Activated naive CD4-positive, alpha-beta T cell treated with anti-CD3 and anti-CD28 coated beads, Interleukin-2, amount 10 ng/mL, durations not matched to agents 7 days and 5 days (primary cell): ENCODE measurements around the gene SLC25A34.

Source experiments
- CTCF ChIA-PET: fragments of 350-600 bp; sonication (Branson Sonifier 250); formaldehyde crosslinking; loops from one replicate; lab custom pipeline; 2021; ENCODE audit warnings: antibody characterized with exemption; lab: Charles Lee
- DNase-seq: peaks from one replicate; pipeline ENCODE4 v3.0.0-alpha.2; 2020
- H3K27ac Mint-ChIP-seq: one replicate; pipeline ENCODE4 v1.8.0; 2021; ENCODE audit warnings: mild to moderate bottlenecking, moderate library complexity, mixed read lengths
- H3K27me3 Mint-ChIP-seq: one replicate; pipeline ENCODE4 v1.8.0; 2021; ENCODE audit warnings: mild to moderate bottlenecking, mixed read lengths
- H3K36me3 Mint-ChIP-seq: one replicate; pipeline ENCODE4 v1.8.0; 2021; ENCODE audit warnings: mixed read lengths
- H3K4me1 Mint-ChIP-seq: one replicate; pipeline ENCODE4 v1.8.0; 2021; ENCODE audit warnings: mixed read lengths
- H3K4me3 Mint-ChIP-seq: one replicate; pipeline ENCODE4 v1.8.0; 2021; ENCODE audit warnings: mild to moderate bottlenecking, moderate library complexity, mixed read lengths
- H3K9me3 Mint-ChIP-seq: one replicate; pipeline ENCODE4 v1.8.0; 2021; ENCODE audit warnings: mixed read lengths

SLC25A34 gene

DNA sequence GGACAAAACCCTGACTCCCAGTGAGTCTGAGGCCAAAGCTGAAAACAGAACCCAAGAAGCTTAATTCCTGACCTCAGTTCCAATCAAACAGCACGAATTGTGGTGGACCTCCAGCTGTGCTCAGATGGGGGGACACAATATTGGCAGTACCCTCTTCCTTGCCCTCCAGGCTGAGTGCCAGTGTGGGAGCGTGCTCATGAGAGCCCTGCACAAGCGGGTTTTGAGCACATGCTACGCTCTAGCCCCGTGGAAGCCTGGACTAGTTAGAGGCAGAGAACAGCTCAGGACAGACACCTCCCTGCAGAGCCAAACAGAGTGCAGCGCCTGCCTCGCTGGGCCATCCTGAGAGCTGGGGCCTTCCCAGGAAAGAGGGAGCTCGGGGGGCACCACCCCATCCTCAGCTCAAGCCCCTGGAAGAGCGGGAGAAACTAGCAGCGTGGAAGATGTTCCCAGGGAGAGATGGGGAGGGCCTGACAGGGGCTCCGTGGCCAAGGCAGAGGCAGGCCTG lies 2.8 kb upstream of the SLC25A34 start:
- CTCF ChIA-PET, result interaction anchor here (1.3 kb wide), 1 partner anchor 137 kb away, joined by 3 read pairs; no protein-coding TSS in a partner anchor
- no peaks in the 10 kb centered on the region for H3K27me3 Mint-ChIP-seq
- DNase-seq, result no peak
- H3K36me3 Mint-ChIP-seq, result peaks cover 14% of the 10 kb centered on the region
- H3K27ac Mint-ChIP-seq, result no peak overlapping the region
- no peaks in the 10 kb centered on the region for H3K4me1 Mint-ChIP-seq
- no peak overlapping the region for H3K4me3 Mint-ChIP-seq
- H3K9me3 Mint-ChIP-seq, result no peaks in the 10 kb centered on the region

DNA sequence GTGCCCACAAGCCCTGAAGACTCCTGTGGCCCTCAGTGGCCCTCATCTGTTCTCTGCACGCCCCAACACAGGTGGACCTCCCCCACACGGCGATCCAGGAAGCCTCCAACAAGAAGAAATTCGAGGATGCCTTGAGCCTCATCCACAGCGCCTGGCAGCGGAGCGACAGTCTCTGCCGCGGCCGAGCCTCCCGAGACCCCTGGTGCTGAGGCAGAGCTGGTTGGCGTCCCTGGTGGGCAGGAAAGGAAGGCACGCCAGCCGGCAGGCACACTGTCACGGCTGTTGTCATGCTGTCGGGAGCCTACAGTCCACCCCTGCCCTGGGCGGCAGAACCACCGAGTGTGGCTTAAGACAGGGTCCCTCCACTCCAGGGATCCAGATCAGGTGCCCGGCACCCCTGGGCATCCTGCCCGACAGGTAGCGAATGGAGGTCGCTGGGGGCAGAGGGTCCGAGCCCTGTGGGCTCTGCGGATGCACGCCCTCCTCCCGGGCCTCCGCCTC lies 2.3 kb upstream of the SLC25A34 start:
- no peak overlapping the region for H3K27ac Mint-ChIP-seq
- H3K36me3 Mint-ChIP-seq, result peaks cover 13% of the 10 kb centered on the region
- CTCF ChIA-PET, result no interaction called here
- H3K4me3 Mint-ChIP-seq, result no peak overlapping the region
- no peaks in the 10 kb centered on the region for H3K27me3 Mint-ChIP-seq
- no peaks in the 10 kb centered on the region for H3K4me1 Mint-ChIP-seq
- DNase-seq, result no peak
- H3K9me3 Mint-ChIP-seq, result no peaks in the 10 kb centered on the region

DNA sequence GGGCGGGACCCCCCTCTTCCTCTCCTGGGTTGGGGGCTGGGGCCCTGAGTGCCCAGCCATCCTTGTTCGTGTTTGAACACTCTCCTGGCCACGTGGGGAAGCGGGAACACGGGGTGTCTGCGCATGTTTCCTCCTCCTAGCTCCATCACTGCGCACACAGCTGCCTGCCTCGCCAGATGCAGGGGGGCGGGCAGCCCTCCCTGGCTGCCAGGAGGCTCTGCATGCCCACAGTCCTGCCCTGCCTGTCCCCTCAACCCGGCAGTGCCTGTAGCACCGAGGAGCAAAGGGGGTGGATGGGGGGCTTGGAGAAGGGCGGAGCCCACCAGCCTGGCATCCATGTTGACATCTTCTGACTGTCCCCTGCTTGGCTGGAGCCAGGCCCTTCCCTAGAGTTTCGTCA lies 1.8 kb upstream of the SLC25A34 start:
- H3K4me1 Mint-ChIP-seq, result no peaks in the 10 kb centered on the region

DNA sequence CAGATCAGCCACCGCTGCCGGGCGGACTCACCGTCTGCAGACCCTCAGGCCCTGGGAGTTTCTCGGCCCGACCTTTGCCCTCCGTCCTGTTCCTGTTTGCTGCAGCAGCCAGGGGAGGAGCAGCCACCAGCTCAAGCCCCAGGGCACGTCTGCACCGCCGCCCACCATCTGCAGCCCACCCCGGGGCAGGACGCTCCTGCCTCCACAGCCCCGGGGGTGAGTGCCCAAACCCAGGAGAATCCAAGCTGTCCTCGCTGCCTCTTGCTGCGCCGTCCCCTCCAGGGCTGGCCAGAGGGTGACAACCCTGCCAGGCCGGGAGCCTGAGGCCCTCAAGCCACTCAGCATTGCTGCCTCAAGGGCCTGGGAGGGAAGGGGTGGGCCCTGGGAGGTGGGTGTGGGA lies 1.2 kb upstream of the SLC25A34 start:
- peaks cover 6% of the 10 kb centered on the region for H3K36me3 Mint-ChIP-seq
- CTCF ChIA-PET, result no interaction called here
- no peaks in the 10 kb centered on the region for H3K9me3 Mint-ChIP-seq
- no peaks in the 10 kb centered on the region for H3K27me3 Mint-ChIP-seq
- no peak for DNase-seq
- no peak overlapping the region for H3K27ac Mint-ChIP-seq
- H3K4me3 Mint-ChIP-seq, result no peak overlapping the region
- no peaks in the 10 kb centered on the region for H3K4me1 Mint-ChIP-seq

More for the DNA sequence above, 1.8 kb upstream of the SLC25A34 start:
- Mint-ChIP-seq H3K9me3 (no peaks in the 10 kb centered on the region), H3K27ac (no peak overlapping the region), H3K27me3 (no peaks in the 10 kb centered on the region), H3K36me3 (peaks cover 10% of the 10 kb centered on the region), H3K4me3 (no peak overlapping the region)
- no peak for DNase-seq
- CTCF ChIA-PET, result no interaction called here

DNA sequence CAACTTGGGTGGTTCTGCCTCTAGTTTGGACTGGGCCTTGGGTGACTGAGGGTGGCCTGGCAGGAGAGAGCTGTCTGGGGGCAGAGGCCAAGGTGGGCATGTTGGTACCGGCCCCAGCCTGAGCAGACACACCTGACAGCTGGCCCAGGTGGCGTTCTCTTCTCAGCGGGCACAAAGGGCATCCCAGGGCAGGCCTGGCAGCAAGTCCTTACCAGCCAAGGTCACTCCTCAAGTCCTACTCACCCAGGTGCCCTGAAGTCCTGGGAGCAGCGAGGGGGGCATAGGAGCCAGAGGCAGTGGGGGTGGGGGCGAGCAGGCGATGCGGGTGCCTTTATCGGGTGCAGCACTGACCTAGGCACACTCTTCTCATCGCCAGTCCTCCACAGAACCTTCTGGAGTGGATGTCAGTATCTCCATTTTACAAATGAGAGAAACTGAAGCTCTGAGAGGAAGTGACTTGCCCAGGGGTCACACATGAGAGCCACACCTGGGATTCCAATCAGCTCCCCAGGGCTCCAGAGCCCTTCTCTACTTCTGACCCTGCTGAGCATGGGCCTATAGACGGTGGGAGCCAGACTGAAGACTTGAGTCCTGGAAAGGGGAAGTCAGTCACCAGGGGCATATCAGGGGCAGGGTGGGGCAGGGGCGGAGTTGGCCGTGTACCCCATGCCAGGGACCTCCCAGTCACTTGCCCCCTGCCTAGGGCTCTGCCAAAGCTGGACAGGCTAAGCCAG lies 587 bp upstream of the SLC25A34 start:
- Mint-ChIP-seq H3K27me3 (no peaks in the 10 kb centered on the region), H3K36me3 (peaks cover 6% of the 10 kb centered on the region), H3K27ac (no peak overlapping the region), H3K4me3 (no peak overlapping the region), H3K4me1 (no peaks in the 10 kb centered on the region), H3K9me3 (no peaks in the 10 kb centered on the region)
- CTCF ChIA-PET, result no interaction called here
- DNase-seq, result no peak

DNA sequence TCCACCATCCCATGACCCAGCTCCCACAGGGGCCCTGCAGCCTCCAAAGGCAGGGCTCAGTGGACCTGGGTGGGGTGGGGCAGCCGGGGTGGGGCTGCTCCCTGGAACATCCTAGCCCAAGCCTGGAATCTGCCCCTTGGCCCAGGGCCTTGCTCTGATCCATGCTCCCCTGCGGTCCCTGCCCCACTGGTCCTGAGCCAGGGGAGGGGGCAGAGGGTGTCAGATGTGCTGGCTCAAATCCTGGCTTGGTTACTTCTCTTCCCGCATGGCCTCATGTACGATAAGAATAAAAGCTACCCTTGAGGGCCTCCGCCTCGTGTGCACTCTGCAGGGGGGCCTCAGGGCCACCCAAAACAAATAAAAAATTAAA lies 819 bp downstream of the SLC25A34 start:
- Mint-ChIP-seq H3K4me1 (peaks cover 7% of the 10 kb centered on the region), H3K27me3 (peaks cover 6% of the 10 kb centered on the region), H3K4me3 (no peak overlapping the region)

DNA sequence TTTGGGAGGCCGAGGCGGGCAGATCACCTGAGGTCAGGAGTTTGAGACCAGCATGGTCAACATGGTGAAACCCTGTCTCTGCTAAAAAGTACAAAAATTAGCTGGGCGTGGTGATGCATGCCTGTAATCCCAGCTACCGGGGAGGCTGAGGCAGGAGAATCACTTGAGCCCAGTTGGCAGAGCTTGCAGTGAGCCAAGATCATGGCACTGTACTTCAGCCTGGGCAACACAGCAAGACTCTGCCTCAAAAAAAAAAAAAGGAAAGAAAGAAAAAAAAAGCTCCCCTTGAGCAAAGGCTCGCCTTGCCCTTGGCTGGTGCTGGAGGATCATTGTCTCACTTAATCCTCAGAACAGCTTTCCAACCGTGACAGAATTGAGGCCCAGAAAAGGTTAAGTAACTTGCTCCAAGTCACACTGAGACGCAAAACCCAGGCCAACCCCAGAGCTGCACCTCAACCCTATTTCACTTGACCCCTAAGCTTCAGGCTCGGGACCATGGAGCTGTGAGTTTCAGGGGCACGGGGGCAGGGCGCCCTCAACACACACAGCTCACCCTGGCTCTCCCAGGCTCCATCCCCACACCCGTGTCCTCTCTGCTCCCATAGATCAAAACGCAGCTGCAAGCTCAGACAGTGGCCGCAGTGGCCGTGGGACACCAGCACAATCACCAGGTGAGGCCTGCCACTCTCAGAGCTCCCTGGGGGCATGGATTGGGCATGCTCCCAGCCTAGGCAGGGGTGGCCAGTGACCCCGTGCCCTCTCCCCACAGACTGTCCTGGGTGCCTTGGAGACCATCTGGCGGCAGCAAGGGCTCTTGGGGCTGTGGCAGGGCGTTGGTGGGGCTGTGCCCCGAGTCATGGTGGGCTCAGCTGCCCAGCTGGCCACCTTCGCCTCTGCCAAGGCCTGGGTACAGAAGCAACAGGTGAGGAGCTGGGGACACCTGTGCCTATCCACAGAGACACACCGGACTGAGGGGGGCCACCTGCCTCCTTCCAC lies 1.6 kb downstream of the SLC25A34 start:
- CTCF ChIA-PET, result interaction anchor here (1.1 to 5.7 kb wide), 2 partner anchors 54 to 143 kb away, joined by 3 to 60 read pairs; no protein-coding TSS in a partner anchor
- Mint-ChIP-seq H3K27me3 (peaks cover 6% of the 10 kb centered on the region), H3K36me3 (peaks cover 1% of the 10 kb centered on the region), H3K27ac (no peak overlapping the region), H3K4me1 (peaks cover 7% of the 10 kb centered on the region), H3K9me3 (no peaks in the 10 kb centered on the region), H3K4me3 (no peak overlapping the region)
- no peak for DNase-seq

More for the DNA sequence above, 819 bp downstream of the SLC25A34 start:
- CTCF ChIA-PET, result interaction anchor here (5.7 kb wide), 1 partner anchor 142 kb away, joined by 60 read pairs; no protein-coding TSS in a partner anchor
- Mint-ChIP-seq H3K36me3 (peaks cover 6% of the 10 kb centered on the region), H3K27ac (no peak overlapping the region), H3K9me3 (no peaks in the 10 kb centered on the region)
- no peak for DNase-seq

DNA sequence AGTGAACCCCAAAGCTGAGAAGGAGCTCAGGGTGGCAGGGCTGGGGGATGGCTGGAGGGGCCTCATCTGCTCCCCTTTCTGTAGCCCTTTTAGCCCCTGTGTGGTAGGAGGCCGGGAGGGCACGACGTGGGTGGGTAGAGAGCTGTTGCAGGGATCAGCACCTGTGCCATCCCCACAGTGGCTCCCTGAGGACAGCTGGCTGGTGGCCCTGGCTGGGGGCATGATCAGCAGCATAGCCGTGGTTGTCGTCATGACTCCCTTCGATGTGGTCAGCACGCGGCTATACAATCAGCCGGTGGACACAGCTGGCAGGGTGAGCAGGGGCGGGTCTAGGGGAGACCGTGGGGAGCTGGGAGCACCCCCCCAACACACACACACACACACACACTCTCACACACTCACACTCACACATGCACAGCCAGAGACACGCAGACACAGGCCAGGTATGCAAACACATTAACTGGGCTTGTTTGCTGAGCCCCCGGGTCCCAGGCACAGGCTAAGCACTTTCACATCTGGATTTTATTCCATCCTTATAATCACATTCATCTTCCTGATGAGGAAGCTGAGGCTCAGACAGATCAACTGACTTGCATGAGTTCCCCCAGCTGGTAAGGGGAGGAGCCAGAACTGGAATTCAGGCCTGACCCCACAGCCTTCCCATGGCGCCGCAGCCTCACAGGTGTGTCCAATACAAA lies 2.5 kb downstream of the SLC25A34 start:
- no peaks in the 10 kb centered on the region for H3K9me3 Mint-ChIP-seq
- CTCF ChIA-PET, result interaction anchor here (5.7 kb wide), 1 partner anchor 144 kb away, joined by 60 read pairs; no protein-coding TSS in a partner anchor
- H3K4me3 Mint-ChIP-seq, result no peak overlapping the region
- peaks cover 6% of the 10 kb centered on the region for H3K27me3 Mint-ChIP-seq
- DNase-seq, result no peak
- peaks cover 7% of the 10 kb centered on the region for H3K4me1 Mint-ChIP-seq
- no peak overlapping the region for H3K27ac Mint-ChIP-seq
- no peaks in the 10 kb centered on the region for H3K36me3 Mint-ChIP-seq

DNA sequence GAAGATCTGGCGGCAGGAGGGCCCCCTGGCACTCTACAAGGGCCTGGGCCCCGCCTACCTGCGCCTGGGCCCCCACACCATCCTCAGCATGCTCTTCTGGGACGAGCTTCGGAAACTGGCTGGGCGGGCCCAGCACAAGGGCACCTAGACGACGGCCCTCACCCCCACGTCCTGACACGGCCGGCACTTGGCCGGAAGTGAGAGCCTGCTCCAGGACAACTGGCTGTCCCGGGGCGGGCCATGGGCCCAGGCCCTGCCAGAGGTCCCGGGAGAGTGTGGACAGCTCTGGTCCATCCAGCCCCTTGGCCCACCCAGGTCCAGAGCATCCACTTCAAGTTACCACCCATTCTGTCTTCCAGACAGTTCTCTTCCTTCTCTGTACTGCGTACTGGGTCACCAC lies 3.2 kb downstream of the SLC25A34 start:
- Mint-ChIP-seq H3K4me1 (peaks cover 7% of the 10 kb centered on the region), H3K27me3 (peaks cover 6% of the 10 kb centered on the region), H3K9me3 (no peaks in the 10 kb centered on the region), H3K4me3 (no peak overlapping the region), H3K27ac (no peak overlapping the region), H3K36me3 (no peaks in the 10 kb centered on the region)
- DNase-seq, result no peak
- CTCF ChIA-PET, result interaction anchor here (1.3 to 5.7 kb wide), 3 partner anchors 17 to 145 kb away, joined by 3 to 60 read pairs (median 6); no protein-coding TSS in a partner anchor

DNA sequence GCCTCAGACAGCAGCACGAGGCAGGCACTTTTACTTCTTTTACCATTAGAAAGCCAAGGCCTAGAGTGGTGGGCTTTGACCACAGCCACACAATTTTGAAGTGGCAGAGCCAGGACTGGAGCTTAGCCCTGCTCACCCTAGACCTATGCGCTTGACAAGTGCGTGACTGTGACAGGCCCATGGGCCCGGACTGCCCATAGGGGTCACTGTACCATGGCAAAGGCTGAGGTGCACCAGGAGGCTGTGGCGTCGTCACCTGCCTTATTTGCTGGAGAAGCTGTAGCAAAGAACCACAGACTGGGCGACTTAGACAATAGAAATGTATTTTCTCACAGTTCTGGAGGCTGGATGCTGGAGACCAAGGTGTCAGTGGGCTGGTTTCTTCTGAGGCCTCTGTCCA lies 3.7 kb downstream of the SLC25A34 start:
- CTCF ChIA-PET, result interaction anchor here (1.3 to 5.7 kb wide), 4 partner anchors 16 to 145 kb away, joined by 3 to 60 read pairs (median 5); no protein-coding TSS in a partner anchor
- H3K9me3 Mint-ChIP-seq, result no peaks in the 10 kb centered on the region
- no peak overlapping the region for H3K4me3 Mint-ChIP-seq
- peaks cover 7% of the 10 kb centered on the region for H3K4me1 Mint-ChIP-seq
- no peak for DNase-seq
- no peaks in the 10 kb centered on the region for H3K36me3 Mint-ChIP-seq
- H3K27ac Mint-ChIP-seq, result no peak overlapping the region
- H3K27me3 Mint-ChIP-seq, result peaks cover 10% of the 10 kb centered on the region

DNA sequence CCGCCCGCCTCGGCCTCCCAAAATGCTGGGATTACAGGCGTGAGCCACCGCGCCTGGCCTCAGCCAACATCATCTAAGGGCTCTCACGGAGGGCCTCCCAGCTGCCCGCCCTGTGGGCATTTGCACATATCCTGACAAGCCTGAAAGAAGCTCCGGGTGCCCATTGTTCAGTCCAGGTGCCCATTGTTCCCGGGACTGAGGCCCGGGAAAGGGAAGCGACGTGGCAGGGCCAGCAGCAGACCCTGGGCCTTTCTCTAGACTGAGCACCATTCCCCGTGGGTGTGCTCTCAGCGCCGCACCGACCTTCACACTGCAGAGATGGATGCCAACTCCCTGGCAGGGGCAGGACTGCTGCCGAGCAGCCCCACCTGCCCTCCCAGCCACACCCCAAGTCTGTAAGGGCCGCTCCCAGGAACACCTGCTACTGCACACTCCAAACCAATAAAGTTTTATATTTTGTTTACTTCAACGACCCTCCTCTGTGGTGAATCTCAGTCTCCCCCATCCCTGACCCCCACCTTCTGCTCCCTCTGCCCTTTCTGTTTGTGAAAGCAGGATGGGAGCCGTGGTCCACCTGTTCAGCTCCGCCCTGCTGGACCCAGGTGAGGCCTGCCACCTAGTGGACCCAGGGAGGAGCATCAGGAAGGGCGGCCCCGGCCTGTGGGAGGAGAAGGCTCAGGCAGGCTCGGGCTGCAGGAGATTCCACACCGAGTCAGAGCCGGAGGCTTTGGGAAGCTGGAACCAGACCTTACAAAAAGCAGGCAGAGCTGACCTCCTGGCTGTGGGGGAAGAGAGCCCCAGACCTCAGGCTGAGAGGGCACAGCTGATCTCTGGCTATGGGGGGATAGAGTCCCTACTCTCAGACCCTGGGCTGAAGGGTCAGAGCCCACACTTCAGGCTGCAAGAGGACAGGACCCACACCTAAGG lies 5.1 kb downstream of the SLC25A34 start:
- Mint-ChIP-seq H3K27me3 (peaks cover 18% of the 10 kb centered on the region), H3K4me1 (peaks cover 7% of the 10 kb centered on the region), H3K4me3 (no peak overlapping the region), H3K9me3 (no peaks in the 10 kb centered on the region), H3K27ac (no peak overlapping the region), H3K36me3 (no peaks in the 10 kb centered on the region)
- peak; percentile 84 for DNase-seq
- CTCF ChIA-PET, result interaction anchor here (0.7 to 5.7 kb wide), 12 partner anchors 10 to 152 kb away, joined by 3 to 60 read pairs (median 4); a partner anchor contains a TSS

DNA sequence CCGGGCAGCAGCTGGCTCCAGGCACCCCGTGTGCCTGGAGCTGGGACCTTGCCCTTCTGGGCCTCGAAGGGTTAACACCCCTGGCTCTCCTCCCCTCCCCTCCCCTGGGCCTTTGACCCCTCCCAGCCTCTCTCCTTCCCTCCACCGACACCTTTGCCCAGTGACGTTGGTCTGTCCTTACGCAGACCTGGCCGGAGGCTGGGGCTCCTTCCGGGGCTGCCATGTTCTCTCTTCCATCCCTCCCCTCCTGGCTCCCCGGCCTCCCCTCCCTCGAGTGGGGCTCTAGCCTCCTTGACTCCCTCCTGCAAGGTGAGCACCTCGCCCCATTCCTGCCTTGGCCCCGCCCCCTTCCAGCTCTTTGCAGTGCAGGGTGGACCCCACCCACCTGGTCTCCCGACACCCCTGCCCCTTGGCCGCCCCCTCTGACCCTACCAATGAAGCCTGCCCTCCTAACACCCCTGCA lies 6.3 kb downstream of the SLC25A34 start, which contains the start of gene TMEM82:
Gene TMEM82, plus strand, starts transcription at position 161 of the 463 bp plus-strand sequence. Its CDS starts 61 bp downstream, at position 222.
- Mint-ChIP-seq H3K27me3 (peaks cover 18% of the 10 kb centered on the region), H3K4me3 (no peak within 1 kb of the TSS), H3K9me3 (no peaks in the 10 kb centered on the region), H3K36me3 (no peaks in the 10 kb centered on the region), H3K27ac (no peak within 1 kb of the TSS), H3K4me1 (peaks cover 7% of the 10 kb centered on the region)
- CTCF ChIA-PET, result interaction anchor here (5.7 kb wide), 1 partner anchor 148 kb away, joined by 60 read pairs; no protein-coding TSS in a partner anchor
- DNase-seq, result no peak
